NCI-H2029 (cell line): ENCODE data around the gene NFS1.
"Not testable (repeated sequence)": the region's sequence is repeated elsewhere in the genome, so short reads cannot be mapped to it uniquely, and the experiment has no call there.

Experiments
- DNase-seq: peaks from one replicate; lab custom pipeline; 2025; lab: John Stamatoyannopoulos, UW

The NFS1 gene

DNA sequence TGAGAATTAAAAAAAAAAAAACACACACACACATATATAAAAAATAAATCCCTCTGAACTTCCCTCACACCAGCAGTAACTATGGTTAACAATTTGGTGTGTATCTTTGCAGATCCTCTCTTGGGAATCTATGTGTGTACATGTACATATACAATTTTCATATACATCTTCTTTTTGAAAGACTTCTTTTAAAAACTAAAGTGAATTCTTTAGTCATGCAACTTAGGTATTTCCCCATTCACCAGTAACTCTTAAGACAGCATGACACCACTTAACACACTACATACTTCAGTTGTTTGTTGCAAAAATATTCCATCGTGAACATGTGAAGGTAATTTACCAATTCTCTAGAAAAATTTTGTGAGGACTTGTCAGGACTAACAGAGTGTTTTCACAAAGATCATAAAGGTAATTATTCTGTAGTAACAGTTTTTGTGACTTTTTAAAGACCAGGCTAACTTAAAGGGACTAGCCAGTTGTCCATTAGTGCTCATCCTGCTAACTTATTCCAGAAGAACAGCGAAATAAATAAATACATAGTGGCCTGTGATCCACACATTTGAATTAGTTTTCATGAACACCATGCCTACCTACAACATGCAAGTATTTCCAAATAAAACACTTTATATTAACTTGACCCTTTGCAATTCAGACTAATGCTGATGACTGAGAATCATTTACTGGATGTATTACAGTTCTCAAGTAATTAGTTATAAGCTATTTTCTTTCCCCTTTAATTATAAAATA, 30.9 kb upstream of the NFS1 start:
- no peak for DNase-seq

DNA sequence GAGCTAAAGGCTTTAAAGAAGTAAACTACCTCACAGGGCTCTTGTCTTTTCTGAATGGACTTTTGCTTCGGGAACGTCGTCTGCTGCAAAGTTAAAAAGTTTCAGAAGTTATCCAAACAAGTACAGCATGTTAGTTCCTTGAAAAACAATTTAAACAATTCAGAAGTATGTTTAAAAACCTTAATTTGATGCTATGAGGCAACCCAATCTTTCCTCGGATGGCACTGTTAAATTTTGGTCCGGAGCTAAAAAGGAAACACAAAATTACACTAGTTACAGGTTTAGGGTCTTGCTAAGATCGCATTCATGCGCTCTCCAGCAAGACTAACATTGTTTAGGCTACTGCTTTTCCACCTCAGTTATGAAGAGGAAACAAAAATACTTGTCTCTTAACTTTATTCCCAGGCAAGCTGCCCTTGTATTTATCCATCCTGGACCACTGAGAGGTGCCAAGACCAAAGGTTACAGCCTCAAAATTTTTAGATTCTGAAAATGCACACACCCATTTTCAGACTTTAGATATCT, 30.2 kb upstream of the NFS1 start:
- DNase-seq = no peak

GRCh38 chr20:35726842-35727711, 27.9 kb upstream of the NFS1 start:
- no peak for DNase-seq

GRCh38 chr20:35724321-35725230, 25.4 kb upstream of the NFS1 start:
- DNase-seq = no peak

- DNase-seq = not testable (repeated sequence)
Observed at GRCh38 chr20:35723652-35724320, 24.6 kb upstream of the NFS1 start.

GRCh38 chr20:35723275-35723639, 24.1 kb upstream of the NFS1 start:
- not testable (repeated sequence) for DNase-seq

DNA sequence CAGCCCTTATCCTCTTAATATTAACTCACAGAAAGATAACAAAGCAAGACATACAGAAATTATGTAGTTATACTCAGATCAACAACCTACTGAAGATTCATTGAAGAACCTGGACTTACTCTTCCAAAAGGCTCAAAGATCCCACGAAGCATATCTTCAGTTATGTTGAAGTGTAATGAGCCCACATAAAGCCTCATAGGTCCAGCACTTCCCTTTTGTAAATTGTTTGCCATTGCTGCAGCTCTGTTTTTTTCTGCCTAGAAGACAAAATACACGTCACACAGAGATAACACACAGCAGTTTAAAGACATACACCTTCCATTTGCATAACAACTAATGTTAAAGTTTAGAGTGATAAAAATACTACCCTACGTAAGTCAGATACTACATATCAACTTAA, 22.5 kb upstream of the NFS1 start:
- DNase-seq = no peak

DNA sequence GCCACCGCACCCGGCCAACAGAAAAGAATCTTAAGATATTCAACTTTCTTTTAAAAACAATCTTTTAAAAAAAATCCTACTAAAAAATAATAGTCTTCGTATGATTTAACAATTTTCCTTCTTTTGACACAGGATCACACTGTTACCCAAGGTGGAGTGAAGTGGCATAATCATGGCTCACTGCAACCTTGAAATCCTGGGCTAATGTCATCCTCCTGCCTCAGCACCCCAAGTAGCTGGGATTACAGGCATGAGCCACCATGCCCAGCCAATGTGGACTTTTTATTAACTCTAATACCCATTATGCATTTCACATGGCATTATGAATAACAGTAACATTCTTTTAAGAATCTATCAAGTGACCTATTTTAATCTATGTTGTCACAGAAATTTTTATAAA, 22.1 kb upstream of the NFS1 start:
- DNase-seq = no peak

DNA sequence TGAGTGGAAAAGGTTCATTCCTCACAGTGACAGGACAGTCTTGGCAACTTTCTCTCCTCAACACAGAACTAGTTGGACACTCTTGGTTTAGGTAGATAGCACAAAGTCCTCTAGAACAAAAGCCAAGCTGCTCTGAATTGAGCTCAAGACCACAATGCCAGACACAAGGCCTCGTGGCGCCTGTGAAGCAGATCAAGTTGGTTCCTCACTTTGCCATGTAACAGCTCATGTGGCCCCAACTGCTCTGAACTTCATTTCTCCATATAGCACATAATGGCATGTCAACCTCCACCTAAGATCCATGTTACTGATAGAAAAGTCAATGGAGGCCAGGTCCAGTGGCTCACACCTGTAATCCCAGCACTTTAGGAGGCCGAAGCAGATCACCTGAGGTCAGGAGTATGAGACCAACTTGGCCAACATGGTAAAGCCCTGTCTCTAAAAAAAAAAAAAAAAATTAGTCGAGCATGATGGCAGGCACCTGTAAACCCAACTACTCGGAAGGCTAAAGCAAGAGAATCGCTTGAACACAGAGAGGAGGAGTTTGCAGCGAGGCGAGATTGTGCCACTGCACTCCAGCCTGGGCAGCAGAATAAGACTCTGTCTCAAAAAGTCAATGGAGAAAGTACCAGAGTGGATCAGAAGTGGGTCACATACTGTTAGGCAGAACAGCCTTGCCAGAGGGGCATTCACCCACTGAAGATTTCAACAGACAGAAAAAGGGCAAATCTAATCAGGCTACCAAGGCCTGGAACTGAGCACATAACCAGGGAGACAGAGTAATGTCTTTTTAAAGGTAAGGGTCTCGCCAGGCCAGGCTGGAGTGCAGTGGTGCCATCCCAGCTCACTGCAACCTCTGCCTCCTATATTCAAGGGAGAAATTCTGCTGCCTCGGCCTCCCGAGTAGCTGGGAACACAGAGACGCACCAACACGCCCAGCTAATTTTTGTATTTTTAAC, 21.3 kb upstream of the NFS1 start:
- DNase-seq = no peak

- no peak for DNase-seq
Observed at GRCh38 chr20:35719717-35720116, 20.6 kb upstream of the NFS1 start.

- no peak for DNase-seq
Observed at GRCh38 chr20:35718972-35719635, 20.0 kb upstream of the NFS1 start.

GRCh38 chr20:35718321-35718720, 19.2 kb upstream of the NFS1 start:
- DNase-seq = not testable (repeated sequence)

GRCh38 chr20:35716330-35716729, 17.2 kb upstream of the NFS1 start:
- DNase-seq = no peak

DNA sequence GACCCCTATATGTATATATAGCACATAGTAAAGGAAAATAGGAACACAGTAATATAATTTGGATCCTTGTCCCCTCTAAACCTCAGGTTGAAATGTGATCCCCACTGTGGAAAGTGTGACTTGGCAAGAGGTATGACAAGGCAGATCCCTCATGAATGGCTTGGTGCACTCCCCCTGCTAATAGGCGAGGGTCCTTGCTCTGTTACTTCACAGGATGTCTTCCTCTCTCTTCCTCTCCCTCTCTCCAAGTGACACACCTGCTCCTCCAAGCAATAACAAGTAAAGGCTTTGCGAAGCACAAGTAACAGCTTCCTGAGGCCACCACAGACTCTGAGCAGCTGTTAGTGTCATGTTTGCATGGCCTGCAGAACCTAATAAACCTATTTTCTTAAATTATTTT, 16.5 kb upstream of the NFS1 start:
- DNase-seq = no peak

GRCh38 chr20:35714127-35714526, 15.0 kb upstream of the NFS1 start:
- DNase-seq = no peak

DNA sequence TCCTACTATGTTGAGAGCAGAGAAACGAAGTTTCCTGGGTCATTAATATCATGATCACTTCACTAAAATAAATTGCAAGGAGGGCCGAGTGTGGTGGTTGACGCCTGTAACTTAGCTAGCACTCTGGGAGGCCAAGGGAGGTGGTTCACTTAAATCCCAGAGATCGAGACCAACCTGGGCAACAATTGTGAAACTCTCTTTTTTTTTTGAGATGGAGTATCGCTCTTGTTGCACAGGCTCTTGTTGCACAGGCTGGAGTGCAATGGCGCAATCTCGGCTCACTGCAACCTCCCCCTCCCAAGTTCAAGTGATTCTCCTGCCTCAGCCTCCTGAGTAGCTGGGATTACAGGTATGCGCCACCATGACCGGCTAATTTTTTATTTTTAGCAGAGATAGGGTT, 14.0 kb upstream of the NFS1 start:
- DNase-seq = not testable (repeated sequence)

- DNase-seq = no peak
Observed at GRCh38 chr20:35711588-35712209, 12.5 kb upstream of the NFS1 start.

- no peak for DNase-seq
Observed at GRCh38 chr20:35710884-35711587, 11.9 kb upstream of the NFS1 start.

- no peak for DNase-seq
Observed at GRCh38 chr20:35710039-35710438, 10.9 kb upstream of the NFS1 start.
